GM23338 (cell line): ENCODE measurements around the gene BFSP2. TPM values are rescaled to one million over a fixed set of nuclear protein-coding genes. Genes with fewer than 3 reads are reported as not detected.

Experiments
- ATAC-seq: fragments of 200-7000 bp; cut with Tn5 transposase; 3 replicates; pipeline ENCODE4 v1.9.1; 2020
- DNase-seq: peaks from one replicate; pipeline ENCODE4 v3.0.0-alpha.2; 2015; ENCODE audit warnings: low spot score
- H2AFZ ChIP-seq: fragments of 200-600 bp; sonication (generic); 2 replicates; pipeline ENCODE4 v1.8.0; 2016; ENCODE audit warnings: antibody characterized with exemption, mild to moderate bottlenecking, moderate library complexity
- H3F3A ChIP-seq: fragments of 200-600 bp; sonication (generic); replicated peaks from 2 replicates; pipeline ENCODE4 v1.8.0; 2017; ENCODE audit warnings: antibody characterized with exemption, mixed run types, low read depth
- H3K27ac ChIP-seq: fragments of 200-600 bp; sonication (generic); 2 replicates; pipeline ENCODE4 v1.6.1; 2016; ENCODE audit warnings: low read depth
- H3K27me3 ChIP-seq: fragments of 200-600 bp; sonication (generic); 2 replicates; pipeline ENCODE4 v1.8.0; 2016; ENCODE audit warnings: mild to moderate bottlenecking, mixed run types, moderate library complexity; ENCODE audit not compliant: insufficient read depth
- H3K36me3 ChIP-seq: fragments of 200-600 bp; sonication (generic); 2 replicates; pipeline ENCODE4 v1.8.0; 2016; ENCODE audit warnings: mild to moderate bottlenecking; ENCODE audit not compliant: insufficient read depth
- H3K4me1 ChIP-seq: fragments of 200-600 bp; sonication (generic); 2 replicates; pipeline ENCODE4 v1.8.0; 2016; ENCODE audit warnings: mild to moderate bottlenecking, moderate library complexity; ENCODE audit not compliant: insufficient read depth
- H3K4me2 ChIP-seq: fragments of 200-600 bp; sonication (generic); 2 replicates; pipeline ENCODE4 v1.7.1; 2017; ENCODE audit warnings: mixed run types
- H3K4me3 ChIP-seq: fragments of 200-600 bp; sonication (generic); 2 replicates; pipeline ENCODE4 v1.6.1; 2016; ENCODE audit warnings: mixed run types
- H3K79me2 ChIP-seq: fragments of 200-600 bp; sonication (generic); replicated peaks from 2 replicates; pipeline ENCODE4 v1.8.0; 2017; ENCODE audit warnings: mild to moderate bottlenecking; ENCODE audit not compliant: insufficient read depth
- H3K9me2 ChIP-seq: fragments of 200-600 bp; sonication (generic); 2 replicates; pipeline ENCODE4 v1.8.0; 2017; ENCODE audit not compliant: insufficient read depth
- H4K20me1 ChIP-seq: fragments of 200-600 bp; sonication (generic); replicated peaks from 2 replicates; pipeline ENCODE4 v1.8.0; 2017; ENCODE audit warnings: mild to moderate bottlenecking; ENCODE audit not compliant: insufficient read depth
- H3K27ac Mint-ChIP-seq: 2 replicates; pipeline ENCODE4 v1.8.0; 2020; ENCODE audit warnings: inconsistent platforms, mild to moderate bottlenecking, moderate library complexity, mixed read lengths
- H3K27me3 Mint-ChIP-seq: 3 replicates; pipeline ENCODE4 v1.8.0; 2022; ENCODE audit warnings: low read depth, mild to moderate bottlenecking, moderate library complexity, mixed read lengths, inconsistent platforms; ENCODE audit not compliant: insufficient read depth, poor library complexity
- H3K36me3 Mint-ChIP-seq: 3 replicates; pipeline ENCODE4 v1.8.0; 2021; ENCODE audit warnings: low read depth, mild to moderate bottlenecking, inconsistent platforms, moderate library complexity, mixed read lengths
- H3K4me1 Mint-ChIP-seq: 3 replicates; pipeline ENCODE4 v1.8.0; 2020; ENCODE audit warnings: mild to moderate bottlenecking, inconsistent platforms, mixed read lengths
- H3K4me3 Mint-ChIP-seq: 3 replicates; pipeline ENCODE4 v1.8.0; 2021; ENCODE audit warnings: moderate library complexity, mild to moderate bottlenecking, inconsistent platforms, mixed read lengths
- H3K9me3 Mint-ChIP-seq: 3 replicates; pipeline ENCODE4 v1.8.0; 2020; ENCODE audit warnings: moderate library complexity, mild to moderate bottlenecking, inconsistent platforms, mixed read lengths
- CREB1 ChIP-seq: fragments of 250-450 bp; sonication (Bioruptor Pico); IDR thresholded peaks from 2 replicates; pipeline ENCODE4 v1.5.0; 2020; ENCODE audit warnings: low read depth, mild to moderate bottlenecking, moderate library complexity
- EZH2phosphoT487 ChIP-seq: fragments of 200-600 bp; sonication (generic); IDR thresholded peaks from one replicate; pipeline ENCODE4 v1.8.1; 2018; ENCODE audit warnings: antibody characterized with exemption; ENCODE audit not compliant: unreplicated experiment
- JUNB ChIP-seq: IDR thresholded peaks from one replicate; pipeline ENCODE4 v1.6.1; 2016; ENCODE audit warnings: antibody characterized with exemption; ENCODE audit not compliant: unreplicated experiment
- POLR2AphosphoS5 ChIP-seq: IDR thresholded peaks from 2 replicates; pipeline ENCODE4 v1.6.1; 2016; ENCODE audit warnings: antibody characterized with exemption, low read depth
- STAT1 ChIP-seq: IDR thresholded peaks from one replicate; pipeline ENCODE4 v1.6.1; 2016; ENCODE audit warnings: antibody characterized with exemption; ENCODE audit not compliant: unreplicated experiment
- ZNF114 ChIP-seq: fragments of 250-450 bp; sonication (Bioruptor Pico); IDR thresholded peaks from 2 replicates; pipeline ENCODE4 v1.5.0; 2020; ENCODE audit warnings: mild to moderate bottlenecking, moderate library complexity
- ZNF331 ChIP-seq: fragments of 250-450 bp; sonication (Bioruptor Pico); IDR thresholded peaks from 2 replicates; pipeline ENCODE4 v1.5.0; 2020; ENCODE audit warnings: low read depth, mild to moderate bottlenecking, moderate library complexity
- polyA plus RNA-seq: library from polyadenylated mRNA; unstranded; fragments of >200 nt; fragmentation: Nextera tagmentation; extraction: Ambion mirVana; gene quantifications from 2 replicates; pipeline ENCODE4 v1.2.1, GENCODE V29; 2016
- total RNA-seq: library from RNA; depleted of rRNA; stranded (reverse); fragments of >200 nt; shearing (Covaris generic); gene quantifications from 2 replicates; pipeline ENCODE4 v1.2.3, GENCODE V29; 2014
- TF ChIP-seq, protein P1 (sequence below): IDR thresholded peaks from one replicate; pipeline ENCODE4 v1.6.1; 2018; ENCODE audit warnings: antibody characterized with exemption; ENCODE audit not compliant: unreplicated experiment

BFSP2 gene
- total and polyA plus RNA-seq, 2 experiments from 2014 or later: not detected

DNA sequence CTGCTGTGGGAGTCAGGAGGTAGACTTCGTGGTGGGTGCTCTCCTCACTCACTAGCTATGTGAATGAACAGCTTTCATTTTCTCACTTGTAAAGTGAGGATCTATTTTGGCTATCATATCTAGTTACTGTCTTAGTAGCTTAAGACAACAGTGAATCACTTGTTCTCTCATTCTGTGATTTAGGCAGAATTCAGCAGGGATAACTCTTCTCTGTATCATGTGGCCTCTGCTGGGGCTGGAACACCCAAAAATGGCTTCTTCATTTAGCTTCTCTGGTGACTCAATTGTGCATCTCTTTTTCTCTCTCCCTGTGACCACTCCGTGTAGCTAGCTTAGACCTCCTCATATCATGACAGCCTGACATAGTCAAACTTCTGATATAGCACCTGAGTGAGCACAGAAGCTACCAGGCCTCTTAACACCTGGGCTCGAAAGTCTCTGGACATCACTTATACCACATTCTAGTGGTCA lies 68.4 kb downstream of the BFSP2 start:
- H3K36me3 Mint-ChIP-seq: no peaks in the 10 kb centered on the region
- H4K20me1 ChIP-seq: no peaks in the 10 kb centered on the region
- DNase-seq: no peak
- H2AFZ ChIP-seq: no peak overlapping the region
- H3K9me3 Mint-ChIP-seq: no peaks in the 10 kb centered on the region; the same call in 2 of the 3 replicates
- no peaks in the 10 kb centered on the region for H3K27me3 ChIP-seq
- no peak overlapping the region for H3K4me3 ChIP-seq
- peaks cover 9% of the 10 kb centered on the region; the same call in 2 of the 3 replicates for H3K4me1 Mint-ChIP-seq
- H3F3A ChIP-seq: no peaks in the 10 kb centered on the region
- H3K27ac Mint-ChIP-seq: no peak overlapping the region
- peaks cover 3% of the 10 kb centered on the region for H3K27me3 Mint-ChIP-seq
- no peak overlapping the region for H3K4me3 Mint-ChIP-seq
- peaks cover 9% of the 10 kb centered on the region for H3K4me1 ChIP-seq
- ATAC-seq: no peak
- H3K79me2 ChIP-seq: no peaks in the 10 kb centered on the region
- H3K36me3 ChIP-seq: no peaks in the 10 kb centered on the region
- no peak overlapping the region for H3K27ac ChIP-seq
- TF ChIP-seq, protein P1, sequence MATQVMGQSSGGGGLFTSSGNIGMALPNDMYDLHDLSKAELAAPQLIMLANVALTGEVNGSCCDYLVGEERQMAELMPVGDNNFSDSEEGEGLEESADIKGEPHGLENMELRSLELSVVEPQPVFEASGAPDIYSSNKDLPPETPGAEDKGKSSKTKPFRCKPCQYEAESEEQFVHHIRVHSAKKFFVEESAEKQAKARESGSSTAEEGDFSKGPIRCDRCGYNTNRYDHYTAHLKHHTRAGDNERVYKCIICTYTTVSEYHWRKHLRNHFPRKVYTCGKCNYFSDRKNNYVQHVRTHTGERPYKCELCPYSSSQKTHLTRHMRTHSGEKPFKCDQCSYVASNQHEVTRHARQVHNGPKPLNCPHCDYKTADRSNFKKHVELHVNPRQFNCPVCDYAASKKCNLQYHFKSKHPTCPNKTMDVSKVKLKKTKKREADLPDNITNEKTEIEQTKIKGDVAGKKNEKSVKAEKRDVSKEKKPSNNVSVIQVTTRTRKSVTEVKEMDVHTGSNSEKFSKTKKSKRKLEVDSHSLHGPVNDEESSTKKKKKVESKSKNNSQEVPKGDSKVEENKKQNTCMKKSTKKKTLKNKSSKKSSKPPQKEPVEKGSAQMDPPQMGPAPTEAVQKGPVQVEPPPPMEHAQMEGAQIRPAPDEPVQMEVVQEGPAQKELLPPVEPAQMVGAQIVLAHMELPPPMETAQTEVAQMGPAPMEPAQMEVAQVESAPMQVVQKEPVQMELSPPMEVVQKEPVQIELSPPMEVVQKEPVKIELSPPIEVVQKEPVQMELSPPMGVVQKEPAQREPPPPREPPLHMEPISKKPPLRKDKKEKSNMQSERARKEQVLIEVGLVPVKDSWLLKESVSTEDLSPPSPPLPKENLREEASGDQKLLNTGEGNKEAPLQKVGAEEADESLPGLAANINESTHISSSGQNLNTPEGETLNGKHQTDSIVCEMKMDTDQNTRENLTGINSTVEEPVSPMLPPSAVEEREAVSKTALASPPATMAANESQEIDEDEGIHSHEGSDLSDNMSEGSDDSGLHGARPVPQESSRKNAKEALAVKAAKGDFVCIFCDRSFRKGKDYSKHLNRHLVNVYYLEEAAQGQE: no peak
- 0 out of 2 replicates have a peak, but pooled peaks cover 8% of the 10 kb centered on the region for H3K9me2 ChIP-seq
- H3K4me2 ChIP-seq: no peak overlapping the region

DNA sequence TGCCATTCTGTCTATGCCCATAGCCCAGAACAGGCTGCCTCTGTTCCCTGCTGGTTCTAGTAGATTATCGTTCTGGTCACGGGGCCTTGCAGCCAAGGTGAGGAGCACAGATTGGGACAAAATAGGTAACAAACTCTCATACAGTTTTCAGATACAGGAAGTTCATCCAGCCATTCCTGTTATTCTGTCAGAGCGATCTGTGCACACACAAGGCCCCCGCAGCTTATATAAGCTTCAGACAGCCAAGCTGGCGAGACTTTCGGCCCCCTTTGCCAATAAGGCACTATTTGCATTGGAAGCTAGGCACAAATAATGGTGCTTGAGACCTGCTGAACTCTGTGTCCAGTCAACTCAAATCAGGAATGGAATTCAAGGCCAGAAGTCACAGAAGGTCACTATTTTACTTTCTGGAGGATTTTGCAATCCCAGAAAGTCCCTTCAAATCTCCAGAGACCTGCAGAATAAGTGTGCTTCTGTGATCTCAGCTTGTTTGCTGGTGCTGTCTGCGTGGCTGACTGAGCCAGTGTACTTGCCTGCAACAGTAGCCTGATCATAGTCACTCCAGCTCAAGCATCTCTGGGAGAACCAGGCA lies 69.4 kb downstream of the BFSP2 start:
- H3K9me3 Mint-ChIP-seq: no peaks in the 10 kb centered on the region; the same call in 2 of the 3 replicates
- Histone ChIP-seq H3F3A (no peaks in the 10 kb centered on the region), H3K9me2 (0 out of 2 replicates have a peak, but pooled peaks cover 8% of the 10 kb centered on the region), H3K27ac (no peak overlapping the region), H4K20me1 (no peaks in the 10 kb centered on the region), H3K4me2 (no peak overlapping the region), H3K4me3 (no peak overlapping the region), H3K36me3 (no peaks in the 10 kb centered on the region), H3K27me3 (no peaks in the 10 kb centered on the region), H3K4me1 (peaks cover 17% of the 10 kb centered on the region), H3K79me2 (no peaks in the 10 kb centered on the region), H2AFZ (no peak overlapping the region)
- H3K27ac Mint-ChIP-seq: no peak overlapping the region
- no peak for ATAC-seq
- no peak overlapping the region for H3K4me3 Mint-ChIP-seq
- no peak for TF ChIP-seq JUNB
- TF ChIP-seq EZH2phosphoT487: no peak
- TF ChIP-seq ZNF331 (CRISPR knock-in tag): no peak
- TF ChIP-seq POLR2AphosphoS5: no peak
- no peak for TF ChIP-seq ZNF114 (CRISPR knock-in tag)
- no peak for TF ChIP-seq CREB1 (CRISPR knock-in tag)
- TF ChIP-seq STAT1: no peak
- TF ChIP-seq, protein P1: no peak
- peaks cover 3% of the 10 kb centered on the region for H3K27me3 Mint-ChIP-seq
- peaks cover 14% of the 10 kb centered on the region for H3K4me1 Mint-ChIP-seq
- no peaks in the 10 kb centered on the region for H3K36me3 Mint-ChIP-seq
- no peak for DNase-seq
